HG03039 (cell line): Measurements from ENCODE around the gene TNP1.

ENCODE experiments used
- ATAC-seq: cut with Tn5 transposase; IDR thresholded peaks from one replicate; pipeline ENCODE4 v1.9.1; 2021; ENCODE audit warnings: mild to moderate bottlenecking, moderate library complexity; ENCODE audit not compliant: unreplicated experiment

Gene TNP1, protein sequence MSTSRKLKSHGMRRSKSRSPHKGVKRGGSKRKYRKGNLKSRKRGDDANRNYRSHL

DNA sequence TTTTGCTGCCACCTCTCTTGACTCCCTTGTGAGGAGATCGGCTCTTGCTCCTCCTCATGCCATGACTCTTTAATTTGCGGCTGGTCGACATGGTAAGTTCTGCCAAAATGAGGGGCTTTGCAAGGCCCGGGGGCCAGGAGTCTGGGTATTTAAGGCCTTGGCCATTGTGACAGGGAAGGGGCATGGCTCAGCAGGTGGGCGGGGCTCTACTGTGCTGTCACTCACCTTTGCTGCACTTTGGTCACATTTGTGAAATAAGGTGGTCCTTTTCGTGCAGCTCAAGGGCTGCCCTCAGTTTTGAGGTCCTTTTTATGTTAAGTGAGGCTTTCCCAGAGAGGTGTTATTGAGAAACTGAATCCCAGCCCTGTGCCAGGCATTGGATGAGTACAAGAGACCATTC is at the start of gene TNP1:
TSS of gene TNP1 (minus strand) at position 121 of the 400 bp plus-strand sequence. CDS start at position 91, 30 bp downstream.
- ATAC-seq = no peak

DNA sequence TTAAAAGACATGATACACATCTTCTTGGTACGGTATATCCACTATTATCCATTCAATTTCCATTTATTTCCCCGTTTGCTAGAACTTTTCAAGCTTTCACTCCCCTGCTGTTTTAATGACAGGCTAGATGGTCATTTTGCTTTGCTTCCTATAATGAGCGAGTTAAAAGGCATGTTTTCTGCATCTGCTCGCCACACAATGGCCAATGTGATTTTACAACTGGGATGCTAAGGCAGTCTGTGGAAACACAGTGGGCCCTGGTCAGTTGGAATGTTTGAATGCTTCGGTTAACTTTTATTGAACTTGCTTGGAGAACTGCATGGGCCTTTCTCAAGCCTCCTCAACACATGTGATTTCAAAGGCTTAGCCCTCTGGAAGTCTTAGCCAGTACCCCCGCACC is 48.4 kb upstream of the TNP1 start:
- no peak for ATAC-seq

DNA sequence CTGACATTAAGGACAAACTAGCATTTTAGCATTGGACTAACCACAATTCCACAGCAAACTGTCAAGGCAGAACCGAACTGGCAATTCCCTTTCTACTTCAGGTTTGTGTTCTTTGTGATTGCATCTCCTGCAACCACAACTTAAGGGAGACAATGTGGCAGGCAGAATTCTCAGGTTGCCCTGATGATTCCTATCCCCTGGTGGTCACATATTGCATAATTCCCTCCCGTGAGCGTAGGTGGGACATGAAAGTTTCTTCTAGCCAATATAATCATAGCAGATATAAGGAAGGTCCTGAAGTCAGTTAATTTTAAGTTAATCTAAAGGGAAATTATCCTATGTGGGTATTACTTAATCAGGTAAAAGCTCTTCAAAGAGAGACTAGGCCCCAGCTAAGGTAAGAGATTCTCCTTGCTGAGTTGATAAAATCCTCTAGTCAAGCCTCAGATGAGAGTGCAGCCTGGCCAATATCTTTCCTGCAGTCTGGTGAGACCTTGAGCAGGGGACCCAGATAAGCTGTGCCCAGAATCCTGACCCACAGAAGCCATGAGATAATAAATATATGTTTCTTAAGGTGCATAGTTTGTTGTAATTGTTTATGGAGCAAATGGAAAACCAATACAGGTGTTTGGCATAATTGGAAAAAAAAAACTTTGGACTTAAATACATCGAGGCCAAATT is 45.9 kb upstream of the TNP1 start:
- ATAC-seq = no peak

DNA sequence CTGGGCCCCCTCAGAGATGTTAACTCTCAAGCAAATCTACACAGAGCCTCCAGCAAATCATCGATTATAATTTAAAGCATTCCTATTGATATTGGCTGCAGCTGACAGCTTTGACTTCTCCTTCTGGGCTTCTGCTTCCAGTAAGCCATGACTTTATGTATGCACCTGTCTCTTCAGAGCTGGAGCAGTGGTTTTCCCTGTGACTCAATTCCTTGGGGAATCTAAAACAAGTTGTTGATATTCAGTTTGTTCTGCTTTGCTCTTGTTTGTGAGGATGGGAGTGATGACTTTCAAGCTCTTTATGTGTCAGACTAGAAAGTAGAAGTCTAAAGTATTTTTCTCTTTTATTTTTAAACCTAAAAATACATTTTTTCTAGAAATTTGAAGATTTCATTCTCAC is 45.1 kb upstream of the TNP1 start:
- no peak for ATAC-seq

DNA sequence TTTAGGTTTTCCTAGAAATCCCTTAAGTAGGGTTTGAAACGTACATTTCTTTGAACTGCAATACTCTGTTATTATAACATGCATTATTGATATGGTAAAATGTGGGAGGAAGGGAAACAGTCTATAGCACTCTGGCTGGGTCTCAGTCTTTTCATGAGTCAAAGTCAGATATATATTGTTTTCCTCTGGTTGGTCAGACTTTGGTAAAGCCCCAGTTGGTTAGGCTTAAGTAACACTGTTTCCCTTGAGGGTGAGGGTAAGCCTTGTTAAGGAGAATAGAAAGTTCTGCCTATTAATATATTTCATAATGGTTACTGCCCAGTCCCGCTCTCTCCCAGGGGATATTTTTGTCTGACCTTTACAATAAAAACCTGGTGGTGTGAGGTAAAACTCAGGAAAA is 44.7 kb upstream of the TNP1 start:
- no peak for ATAC-seq

DNA sequence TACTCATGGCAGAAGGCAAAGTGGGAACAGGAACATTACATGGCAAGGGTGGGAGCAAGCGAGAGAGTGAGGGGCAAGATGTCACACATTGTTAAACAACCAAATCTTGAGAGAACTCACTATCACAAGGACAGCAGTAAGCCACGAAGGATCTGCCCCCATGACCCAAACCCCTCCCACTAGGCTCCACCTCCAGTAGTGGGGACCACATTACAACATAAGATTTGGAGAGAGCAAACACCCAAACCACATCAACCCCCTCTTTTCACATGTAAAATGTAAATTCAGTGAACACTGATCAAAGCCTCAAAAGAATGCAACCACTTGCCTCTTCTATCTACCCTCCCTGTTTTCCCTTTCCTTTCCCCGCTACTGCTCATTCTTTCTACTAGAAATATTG is 43.6 kb upstream of the TNP1 start:
- ATAC-seq = no peak

DNA sequence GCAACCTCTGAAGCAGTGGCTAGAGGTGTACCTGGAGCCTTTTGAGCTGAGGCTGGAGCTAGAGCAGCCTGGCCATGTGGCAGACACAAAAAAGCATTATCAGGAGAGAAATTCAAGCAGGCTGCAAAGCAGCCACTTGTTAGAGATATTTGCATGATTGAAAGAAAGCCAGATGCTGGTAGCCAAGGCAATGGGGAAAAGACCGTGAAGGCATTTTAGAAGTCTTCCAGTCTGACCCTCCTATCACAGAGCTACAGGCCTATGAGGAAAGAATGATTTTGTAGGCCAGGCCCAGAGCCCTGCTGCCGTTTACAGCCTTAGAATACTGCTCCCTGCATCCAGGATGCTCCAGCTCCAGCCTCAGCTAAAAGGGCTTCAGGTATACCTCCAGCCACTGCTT is 41.4 kb upstream of the TNP1 start:
- no peak for ATAC-seq

DNA sequence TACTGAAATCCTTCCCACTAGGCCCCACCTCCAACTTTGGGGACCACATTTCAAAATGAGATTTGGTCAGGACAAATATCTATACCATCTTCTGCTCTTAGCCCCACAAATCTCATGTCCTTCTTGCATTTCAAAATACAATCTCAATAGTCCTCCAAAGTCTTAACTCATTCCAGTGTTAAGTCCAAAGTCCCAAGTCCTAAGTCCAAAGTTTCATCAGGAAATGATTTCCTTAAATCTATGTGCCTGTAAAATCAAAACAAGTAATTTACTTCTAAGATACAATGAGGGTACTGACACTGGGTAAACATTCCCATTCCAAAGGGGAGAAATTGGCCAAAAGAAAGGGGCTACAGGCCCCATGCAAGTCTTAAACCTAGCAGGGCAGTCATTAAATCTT is 40.5 kb upstream of the TNP1 start:
- no peak for ATAC-seq

DNA sequence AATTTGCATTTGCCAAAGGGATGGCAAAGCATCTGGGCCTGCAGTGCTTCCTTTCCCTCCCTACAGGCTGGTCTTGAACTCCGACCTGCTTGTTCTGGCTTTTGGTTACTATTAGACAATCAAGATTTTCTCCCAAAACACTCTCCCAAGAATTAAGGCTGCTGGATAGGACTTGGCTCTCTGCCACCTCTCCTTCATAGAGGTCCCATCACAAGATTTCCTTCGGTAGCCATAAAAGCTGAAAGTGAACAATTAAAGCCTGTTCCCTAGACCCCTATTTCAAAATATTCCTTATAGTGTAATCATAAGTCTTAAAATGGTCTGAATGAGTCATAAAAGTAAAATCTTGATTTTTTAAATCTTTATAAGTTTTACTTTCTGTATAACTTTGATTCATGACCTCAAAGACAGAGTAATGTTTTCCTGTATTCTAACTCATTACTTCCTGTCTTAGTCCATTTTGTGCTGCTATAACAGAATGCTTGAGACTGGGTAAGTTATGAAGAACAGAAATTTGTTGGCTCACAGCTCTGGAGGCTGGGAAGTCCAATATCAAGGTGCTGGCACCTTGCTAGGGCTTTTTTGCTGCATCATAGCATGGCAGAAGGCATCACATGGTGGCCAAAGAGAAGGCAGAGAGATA is 37.8 kb upstream of the TNP1 start:
- no peak for ATAC-seq

DNA sequence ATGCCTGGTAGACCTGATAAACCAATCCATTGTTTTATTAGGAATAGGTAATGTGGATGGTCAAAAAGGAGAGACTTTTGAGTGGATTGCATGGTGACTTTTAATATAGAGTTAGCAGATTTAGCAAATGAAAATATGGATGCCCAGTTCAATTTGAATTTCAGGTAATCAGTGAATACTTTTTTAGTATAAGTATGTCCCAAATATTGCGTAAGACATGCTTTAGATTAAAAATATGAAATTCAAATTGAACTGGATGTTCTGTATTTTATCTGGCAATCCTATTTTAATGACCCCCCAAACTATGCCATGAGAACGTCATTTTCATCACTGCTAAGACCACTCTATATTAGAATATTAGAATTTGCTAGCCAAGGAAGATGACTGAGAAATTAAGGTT is 30.3 kb upstream of the TNP1 start:
- ATAC-seq = no peak

DNA sequence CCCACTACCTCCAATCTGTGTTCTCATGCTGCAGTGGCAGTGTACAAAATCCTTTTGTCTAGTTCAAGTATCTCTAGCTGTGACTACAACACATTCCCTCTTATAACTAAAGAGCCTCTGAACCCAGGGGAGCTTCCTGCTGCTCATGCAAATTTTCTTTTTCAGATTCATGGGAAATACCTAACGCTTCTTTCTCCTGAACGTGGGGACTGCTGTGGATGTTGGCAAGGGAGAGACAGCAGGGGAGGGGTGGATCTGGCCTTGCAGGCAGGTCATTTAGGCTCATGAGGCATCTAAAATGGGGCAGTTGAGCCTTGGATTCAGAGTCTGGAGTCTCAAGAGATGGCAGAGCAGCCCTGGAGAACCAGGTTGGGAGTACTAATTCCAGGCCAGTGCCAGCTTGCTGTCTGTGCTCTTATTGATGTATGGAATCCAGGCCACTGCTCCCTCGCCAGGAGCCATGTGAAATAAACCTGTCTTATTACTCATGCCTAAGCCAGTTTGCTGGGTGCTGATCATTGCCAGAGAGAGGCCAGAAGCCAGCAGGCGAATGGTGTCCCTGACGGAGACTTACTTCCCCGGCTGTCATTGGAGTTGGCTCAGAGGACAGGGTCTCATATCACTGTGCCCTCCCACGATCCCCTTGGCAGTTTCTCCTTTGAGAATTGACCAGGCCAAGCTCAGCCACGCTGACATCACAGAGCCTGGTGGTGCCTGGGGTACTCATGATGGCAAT is 29.2 kb upstream of the TNP1 start:
- no peak for ATAC-seq

DNA sequence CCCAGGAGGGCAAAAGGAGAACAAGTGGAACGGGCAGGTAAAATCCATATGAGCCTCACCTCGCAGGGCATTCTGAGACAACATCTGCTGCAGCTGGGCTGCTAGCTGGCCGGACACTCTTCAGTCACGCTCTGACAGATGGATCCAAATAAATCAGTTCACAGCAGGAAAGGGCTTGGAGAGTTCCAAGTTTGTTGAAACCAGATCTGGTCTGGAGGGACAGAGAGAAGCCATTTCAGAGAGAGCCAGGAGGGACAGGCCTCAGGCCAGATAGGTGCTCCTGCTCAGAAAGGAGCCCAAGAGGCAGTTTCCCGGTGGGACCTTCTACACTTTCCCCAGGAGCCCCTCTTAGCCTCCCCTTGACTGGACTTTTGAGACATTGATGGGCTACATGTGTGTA is 28.2 kb upstream of the TNP1 start:
- no peak for ATAC-seq

DNA sequence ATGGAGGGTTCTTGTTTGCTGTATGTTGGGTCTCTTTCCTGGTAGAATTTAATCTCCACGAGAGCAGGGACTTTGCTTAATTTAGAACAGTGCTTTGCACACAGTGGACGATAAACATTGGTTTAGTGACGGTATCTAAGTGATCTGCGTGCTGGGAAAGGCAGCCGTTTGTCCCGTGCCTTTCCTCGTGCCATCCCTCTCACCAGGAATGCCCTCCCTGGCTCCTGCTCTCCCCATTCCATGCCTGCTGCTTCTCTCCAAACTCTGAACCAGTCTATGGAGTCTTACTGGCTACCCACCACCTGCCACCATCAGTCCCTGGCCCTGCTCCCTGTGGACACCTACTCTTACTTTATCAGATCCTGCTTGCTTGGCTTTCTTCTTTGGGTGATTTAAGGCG is 27.3 kb upstream of the TNP1 start:
- ATAC-seq = no peak

DNA sequence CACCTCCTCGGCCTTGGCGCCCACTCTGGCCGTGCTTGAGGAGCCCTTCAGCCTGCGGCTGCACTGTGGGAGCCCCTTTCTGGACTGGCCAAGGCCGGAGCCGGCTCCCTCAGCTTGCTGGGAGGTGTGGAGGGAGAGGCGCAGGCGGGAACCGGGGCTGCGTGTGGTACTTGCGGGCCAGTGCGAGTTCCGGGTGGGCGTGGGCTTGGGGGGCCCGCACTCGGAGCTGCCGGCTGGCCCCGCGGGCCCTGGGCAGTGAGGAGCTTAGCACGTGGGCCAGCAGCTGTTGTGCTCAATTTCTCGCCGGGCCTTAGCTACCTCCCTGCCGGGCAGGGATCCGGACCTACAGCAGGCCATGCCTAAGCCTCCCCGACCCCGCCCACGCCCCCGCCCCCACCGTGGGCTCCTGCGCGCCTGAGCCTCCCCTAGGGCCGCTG is 25.3 kb upstream of the TNP1 start:
- ATAC-seq = no peak

DNA sequence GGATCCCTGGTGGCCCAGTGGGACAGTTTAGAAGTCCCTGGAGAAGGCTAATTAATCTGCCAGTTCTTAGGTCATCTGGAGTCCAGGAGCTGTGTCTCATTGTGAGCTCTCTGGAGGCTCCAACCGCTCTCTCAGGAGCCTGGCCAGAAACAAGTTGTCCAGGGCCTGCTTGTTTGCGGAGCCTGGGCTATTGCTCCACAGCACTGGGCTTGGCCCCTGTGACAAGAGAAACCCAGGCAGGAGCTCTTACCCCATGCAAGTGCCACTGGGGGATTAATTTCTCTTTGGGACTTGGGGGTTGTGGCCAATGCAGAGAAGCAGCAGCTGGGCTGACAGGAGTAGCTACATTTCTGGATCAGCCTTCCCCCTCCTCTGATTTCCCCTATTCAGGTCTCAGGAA is 24.5 kb upstream of the TNP1 start:
- no peak for ATAC-seq

DNA sequence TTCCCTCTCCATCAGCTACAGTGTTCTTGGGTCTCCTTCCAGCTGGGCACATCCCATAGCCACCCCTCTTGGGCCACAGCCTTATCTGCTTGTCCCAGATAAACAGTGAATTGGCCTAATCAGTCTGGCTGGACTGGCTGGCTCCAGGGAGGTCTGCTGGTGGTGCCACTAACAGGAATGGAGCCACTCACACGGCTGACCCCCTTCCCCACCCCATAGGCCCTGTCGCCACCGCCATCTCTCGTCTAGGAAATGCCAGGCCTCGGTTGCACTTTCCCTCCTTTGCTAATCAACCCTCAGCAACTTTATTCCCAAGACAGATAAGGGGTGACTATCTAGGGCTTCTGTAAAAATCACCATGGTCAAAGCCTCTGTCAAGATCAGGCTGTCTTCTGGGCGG is 23.0 kb upstream of the TNP1 start:
- ATAC-seq = no peak

DNA sequence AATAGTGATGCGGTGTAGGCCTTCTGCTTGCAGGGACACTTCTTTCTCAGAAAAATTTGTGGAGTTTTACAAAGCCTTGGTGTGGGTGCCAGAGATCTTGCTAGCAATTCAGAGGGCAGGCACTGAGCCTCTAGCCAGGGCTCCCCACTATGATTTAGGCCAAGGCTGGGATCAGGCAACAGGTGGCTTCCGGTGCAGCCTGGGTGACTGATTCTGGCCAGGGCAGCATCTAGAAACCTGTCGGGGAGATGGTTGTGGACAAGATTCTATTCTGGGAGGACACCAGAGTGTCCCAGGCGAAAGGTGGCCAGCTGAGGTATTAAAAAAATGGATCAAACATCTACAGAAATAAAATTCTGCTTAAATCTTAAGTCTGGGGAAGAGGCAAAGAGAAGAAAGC is 21.5 kb upstream of the TNP1 start:
- no peak for ATAC-seq

DNA sequence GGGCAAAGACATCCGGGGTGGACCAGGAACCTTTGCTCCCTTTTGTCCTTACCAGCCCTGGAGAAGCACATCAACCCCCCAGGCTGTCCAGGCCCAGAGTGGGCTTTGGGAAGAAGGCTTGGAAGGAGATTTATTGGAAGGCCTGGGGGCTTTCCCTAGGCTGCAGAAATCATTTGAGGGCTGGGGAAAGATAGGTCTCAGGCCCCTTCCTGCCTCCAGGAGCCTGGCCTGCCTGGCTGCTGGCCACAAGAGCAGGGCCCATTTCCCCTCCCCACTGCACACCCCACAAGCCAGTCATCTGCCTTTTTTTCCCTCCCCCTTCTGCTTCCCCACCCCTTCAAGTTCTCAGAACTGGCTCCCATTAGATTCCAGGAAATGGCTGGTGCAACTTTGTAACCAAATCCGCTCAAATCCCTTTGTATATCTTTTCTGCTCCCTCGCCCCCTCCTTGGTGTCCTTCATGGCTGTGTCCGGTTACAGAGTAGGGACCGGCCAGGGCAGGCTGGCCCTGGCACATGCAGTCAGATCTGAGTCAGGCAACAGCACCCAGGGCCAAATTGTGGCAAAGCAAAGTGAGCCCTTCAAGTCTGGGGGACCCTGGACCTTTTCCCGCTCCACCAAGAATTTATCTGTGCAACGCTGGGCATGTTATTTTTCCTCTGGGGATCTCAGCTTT is 20.8 kb upstream of the TNP1 start:
- no peak for ATAC-seq

DNA sequence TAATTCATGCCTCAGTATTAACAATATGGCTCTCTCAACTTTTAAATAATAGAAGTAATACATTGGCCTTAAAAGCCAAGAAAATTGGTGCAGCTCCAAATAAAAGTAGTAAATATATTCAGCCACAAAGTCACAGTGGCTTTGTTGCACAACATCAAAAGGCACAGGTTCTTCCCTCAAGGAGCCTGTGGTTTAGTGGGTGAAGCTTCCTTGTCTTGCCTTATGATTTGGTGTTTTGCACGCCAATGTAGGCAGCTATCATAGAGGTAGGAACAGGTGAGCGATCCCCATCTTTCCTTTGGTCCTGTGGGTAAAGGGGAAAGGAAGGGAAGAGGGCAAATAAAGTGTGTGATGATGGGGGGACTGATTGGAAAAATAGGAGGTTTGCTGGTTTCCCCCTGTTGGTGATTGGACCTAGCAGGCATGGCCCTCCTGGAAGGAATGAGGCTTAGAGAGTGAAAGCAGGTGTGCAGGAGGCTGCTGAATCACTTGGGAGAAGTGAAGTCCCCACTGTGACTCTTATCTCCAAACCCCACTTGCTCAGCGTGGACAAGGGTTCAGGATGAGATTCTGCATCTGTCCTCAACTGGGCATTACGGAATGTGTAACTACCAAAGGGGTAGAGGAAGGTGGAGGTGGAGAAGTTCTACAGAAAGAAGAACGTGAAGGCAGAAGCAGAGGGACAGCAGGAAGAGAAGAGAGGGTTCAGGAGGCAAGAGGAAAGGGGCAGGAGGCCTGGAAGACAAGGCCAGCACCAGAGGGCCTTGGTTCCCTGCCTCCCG is 20.1 kb upstream of the TNP1 start:
- ATAC-seq = no peak

DNA sequence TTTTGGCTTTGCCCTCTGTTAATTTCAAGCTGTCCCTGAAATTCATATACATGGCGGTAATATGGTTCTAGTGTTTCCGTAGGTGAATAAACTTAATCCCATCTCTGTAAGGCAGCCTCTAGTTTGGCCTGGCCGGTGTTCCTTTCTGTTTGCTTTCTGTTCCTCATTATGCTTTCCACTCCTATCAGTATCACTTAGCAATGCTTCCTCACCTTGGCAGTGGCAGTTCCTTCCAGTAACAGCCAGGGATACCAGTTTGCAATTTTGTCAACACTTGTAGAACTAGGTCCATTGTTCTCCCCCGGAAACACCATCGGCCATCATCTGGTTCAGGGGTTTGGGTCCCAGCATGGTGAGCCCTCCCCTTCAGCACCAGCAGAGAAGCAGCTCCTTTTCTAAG is 18.2 kb upstream of the TNP1 start:
- no peak for ATAC-seq

DNA sequence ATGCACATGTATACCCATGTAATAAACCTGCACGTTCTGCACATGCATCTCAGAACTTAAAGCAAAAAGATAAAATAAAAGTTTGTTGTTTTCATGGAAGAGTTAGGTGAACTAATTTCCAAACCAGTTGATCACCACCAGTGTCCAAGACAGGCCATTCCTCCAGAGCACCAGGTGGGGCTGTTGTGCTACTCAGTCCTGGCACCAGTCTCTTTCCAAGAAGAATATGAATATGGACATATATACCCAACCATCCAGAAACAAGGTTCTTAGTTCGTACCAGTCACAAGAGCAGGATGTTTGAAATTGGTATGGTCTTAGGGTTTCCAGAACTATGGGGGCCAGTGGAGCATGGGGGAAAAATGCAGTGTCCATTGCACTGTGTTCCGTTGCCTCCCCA is 17.2 kb upstream of the TNP1 start:
- ATAC-seq = no peak
